WTC11 (cell line): ENCODE results near the gene CORO1C. TPM values are rescaled to one million over a fixed set of nuclear protein-coding genes. Genes with fewer than 3 reads are reported as not detected.

Experiments used
- ATAC-seq: fragments of 200-7000 bp; cut with Tn5 transposase; 2 replicates; pipeline ENCODE4 v1.10.0; 2021; ENCODE audit warnings: mild to moderate bottlenecking, moderate library complexity
- CTCF ChIA-PET: fragments of 300-600 bp; sonication (Branson Sonifier 250); formaldehyde crosslinking; loops from one replicate; lab custom pipeline; 2021; ENCODE audit warnings: antibody characterized with exemption; lab: Charles Lee
- POLR2A ChIA-PET: fragments of 350-600 bp; sonication (Branson Sonifier 250); formaldehyde crosslinking; loops from one replicate; lab custom pipeline; 2021; ENCODE audit warnings: antibody characterized with exemption; lab: Charles Lee
- DNase-seq: peaks from one replicate; pipeline ENCODE4 v3.0.0; 2021; ENCODE audit warnings: low spot score
- H3K27ac Mint-ChIP-seq: 2 replicates; pipeline ENCODE4 v1.8.0; 2021; ENCODE audit warnings: mixed read lengths
- H3K27me3 Mint-ChIP-seq: 2 replicates; pipeline ENCODE4 v1.8.0; 2021; ENCODE audit warnings: low read depth, mild to moderate bottlenecking, moderate library complexity, mixed read lengths
- H3K36me3 Mint-ChIP-seq: 2 replicates; pipeline ENCODE4 v1.8.0; 2021; ENCODE audit warnings: mixed read lengths
- H3K4me1 Mint-ChIP-seq: 2 replicates; pipeline ENCODE4 v1.8.0; 2022; ENCODE audit warnings: mixed read lengths
- H3K4me3 Mint-ChIP-seq: 2 replicates; pipeline ENCODE4 v1.8.0; 2021; ENCODE audit warnings: mild to moderate bottlenecking, moderate library complexity, mixed read lengths
- H3K9me3 Mint-ChIP-seq: 2 replicates; pipeline ENCODE4 v1.8.0; 2021; ENCODE audit warnings: mixed read lengths
- CREB1 ChIP-seq: sonication (generic); formaldehyde crosslinking; IDR thresholded peaks from 2 replicates; pipeline ENCODE4 v1.8.0; 2023; ENCODE audit warnings: mild to moderate bottlenecking, missing genetic modification reagents
- ELF4 ChIP-seq: sonication (generic); formaldehyde crosslinking; IDR thresholded peaks from 2 replicates; pipeline ENCODE4 v1.8.1; 2022; ENCODE audit warnings: low read depth, mild to moderate bottlenecking, moderate library complexity, missing genetic modification reagents
- ERG ChIP-seq: fragments of 250-450 bp; sonication (Bioruptor Pico); IDR thresholded peaks from 2 replicates; pipeline ENCODE4 v1.8.0; 2021; ENCODE audit warnings: mild to moderate bottlenecking
- GABPB1 ChIP-seq: sonication (generic); formaldehyde crosslinking; IDR thresholded peaks from 2 replicates; pipeline ENCODE4 v1.8.1; 2023; ENCODE audit warnings: mild to moderate bottlenecking, missing genetic modification reagents
- GRHL2 ChIP-seq: fragments of 250-450 bp; sonication (Bioruptor Pico); IDR thresholded peaks from 2 replicates; pipeline ENCODE4 v1.8.0; 2022; ENCODE audit warnings: mild to moderate bottlenecking, moderate library complexity; ENCODE audit not compliant: insufficient replicate concordance, severe bottlenecking
- KAT7 ChIP-seq: sonication (generic); formaldehyde crosslinking; IDR thresholded peaks from 2 replicates; pipeline ENCODE4 v1.8.1; 2023; ENCODE audit warnings: missing genetic modification reagents, mild to moderate bottlenecking, borderline replicate concordance
- OVOL2 ChIP-seq: fragments of 250-450 bp; sonication (Bioruptor Pico); IDR thresholded peaks from 2 replicates; pipeline ENCODE4 v1.9.0; 2021; ENCODE audit warnings: mild to moderate bottlenecking, borderline replicate concordance
- PREB ChIP-seq: sonication (generic); formaldehyde crosslinking; IDR thresholded peaks from 2 replicates; pipeline ENCODE4 v1.8.1; 2022; ENCODE audit warnings: mild to moderate bottlenecking, missing genetic modification reagents, moderate library complexity, borderline replicate concordance
- SOX15 ChIP-seq: fragments of 250-450 bp; sonication (Bioruptor Pico); IDR thresholded peaks from 2 replicates; pipeline ENCODE4 v1.9.0; 2021; ENCODE audit warnings: mild to moderate bottlenecking
- STAT6 ChIP-seq: sonication (generic); formaldehyde crosslinking; conservative IDR thresholded peaks from 2 replicates; pipeline ENCODE4 v1.8.1; 2023; ENCODE audit warnings: mild to moderate bottlenecking, low read depth, missing genetic modification reagents, moderate library complexity
- TEAD4 ChIP-seq: sonication (generic); formaldehyde crosslinking; IDR thresholded peaks from 2 replicates; pipeline ENCODE4 v1.8.0; 2022; ENCODE audit warnings: mild to moderate bottlenecking, missing genetic modification reagents
- ZNF121 ChIP-seq: sonication (generic); formaldehyde crosslinking; IDR thresholded peaks from 2 replicates; pipeline ENCODE4 v1.8.0; 2023; ENCODE audit warnings: missing genetic modification reagents
- ZNF138 ChIP-seq: sonication (generic); formaldehyde crosslinking; conservative IDR thresholded peaks from 2 replicates; pipeline ENCODE4 v1.8.1; 2022; ENCODE audit warnings: mild to moderate bottlenecking, moderate library complexity, missing genetic modification reagents
- ZNF281 ChIP-seq: sonication (generic); formaldehyde crosslinking; IDR thresholded peaks from 2 replicates; pipeline ENCODE4 v1.8.0; 2023; ENCODE audit warnings: mild to moderate bottlenecking, missing genetic modification reagents
- total RNA-seq: library from RNA; stranded (reverse); gene quantifications from 3 replicates; pipeline ENCODE4 v1.2.3, GENCODE V29; 2021
- TF ChIP-seq, protein P1 (sequence below): fragments of 250-450 bp; sonication (Bioruptor Pico); IDR thresholded peaks from 2 replicates; pipeline ENCODE4 v1.9.0; 2021; ENCODE audit warnings: mild to moderate bottlenecking

Gene CORO1C
- total RNA-seq, 1 experiment from 2014 or later: 113 TPM

GRCh38 chr12:108727868-108728735 is 3.2 kb downstream of the CORO1C start:
- Mint-ChIP-seq H3K27me3 (no peaks in the 10 kb centered on the region), H3K4me3 (no peak overlapping the region), H3K36me3 (no peaks in the 10 kb centered on the region), H3K4me1 (peaks cover 60% of the 10 kb centered on the region), H3K27ac (no peak overlapping the region), H3K9me3 (no peaks in the 10 kb centered on the region)
- DNase-seq (no peak), ATAC-seq (no peak)
- POLR2A ChIA-PET: no interaction called here
- no peak for TF ChIP-seq SOX15
- no peak for TF ChIP-seq KAT7 (CRISPR knock-in tag)
- no peak for TF ChIP-seq CREB1
- no peak for TF ChIP-seq ZNF138 (CRISPR knock-in tag)
- no peak for TF ChIP-seq OVOL2
- no peak for TF ChIP-seq ZNF121
- TF ChIP-seq ELF4 (CRISPR knock-in tag): no peak
- no peak for TF ChIP-seq ZNF281
- TF ChIP-seq GABPB1: no peak
- TF ChIP-seq, all 79 proteins: peak for 0
- CTCF ChIA-PET: no interaction called here

- no peaks in the 10 kb centered on the region for H3K27me3 Mint-ChIP-seq
- no peaks in the 10 kb centered on the region for H3K36me3 Mint-ChIP-seq
- ATAC-seq: no peak
- H3K9me3 Mint-ChIP-seq: no peaks in the 10 kb centered on the region
- no peak overlapping the region for H3K27ac Mint-ChIP-seq
- ChIA-PET CTCF (no interaction called here), POLR2A (interaction anchor here (1.1 kb wide), 1 partner anchor 12 kb away, joined by 7 read pairs; no protein-coding TSS in a partner anchor)
- TF ChIP-seq PREB (CRISPR knock-in tag) (no peak), CREB1 (no peak), STAT6 (CRISPR knock-in tag) (no peak), TEAD4 (CRISPR knock-in tag) (no peak), ERG (CRISPR knock-in tag) (no peak), GRHL2 (CRISPR knock-in tag) (no peak)
- TF ChIP-seq, protein P1, sequence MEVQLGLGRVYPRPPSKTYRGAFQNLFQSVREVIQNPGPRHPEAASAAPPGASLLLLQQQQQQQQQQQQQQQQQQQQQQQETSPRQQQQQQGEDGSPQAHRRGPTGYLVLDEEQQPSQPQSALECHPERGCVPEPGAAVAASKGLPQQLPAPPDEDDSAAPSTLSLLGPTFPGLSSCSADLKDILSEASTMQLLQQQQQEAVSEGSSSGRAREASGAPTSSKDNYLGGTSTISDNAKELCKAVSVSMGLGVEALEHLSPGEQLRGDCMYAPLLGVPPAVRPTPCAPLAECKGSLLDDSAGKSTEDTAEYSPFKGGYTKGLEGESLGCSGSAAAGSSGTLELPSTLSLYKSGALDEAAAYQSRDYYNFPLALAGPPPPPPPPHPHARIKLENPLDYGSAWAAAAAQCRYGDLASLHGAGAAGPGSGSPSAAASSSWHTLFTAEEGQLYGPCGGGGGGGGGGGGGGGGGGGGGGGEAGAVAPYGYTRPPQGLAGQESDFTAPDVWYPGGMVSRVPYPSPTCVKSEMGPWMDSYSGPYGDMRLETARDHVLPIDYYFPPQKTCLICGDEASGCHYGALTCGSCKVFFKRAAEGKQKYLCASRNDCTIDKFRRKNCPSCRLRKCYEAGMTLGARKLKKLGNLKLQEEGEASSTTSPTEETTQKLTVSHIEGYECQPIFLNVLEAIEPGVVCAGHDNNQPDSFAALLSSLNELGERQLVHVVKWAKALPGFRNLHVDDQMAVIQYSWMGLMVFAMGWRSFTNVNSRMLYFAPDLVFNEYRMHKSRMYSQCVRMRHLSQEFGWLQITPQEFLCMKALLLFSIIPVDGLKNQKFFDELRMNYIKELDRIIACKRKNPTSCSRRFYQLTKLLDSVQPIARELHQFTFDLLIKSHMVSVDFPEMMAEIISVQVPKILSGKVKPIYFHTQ: no peak
- no peak overlapping the region for H3K4me3 Mint-ChIP-seq
- peaks cover 64% of the 10 kb centered on the region for H3K4me1 Mint-ChIP-seq
- DNase-seq: no peak
Measured at GRCh38 chr12:108727161-108727560, 4.2 kb downstream of the CORO1C start.
